GM19193 (cell line): ENCODE data around the gene OAS2.

Experiments used
- POLR2A ChIP-seq: IDR thresholded peaks from 4 replicates; pipeline ENCODE4 v1.6.1; 2011; ENCODE audit not compliant: insufficient read depth, insufficient read length; ENCODE audit errors: extremely low read depth

The OAS2 gene

DNA sequence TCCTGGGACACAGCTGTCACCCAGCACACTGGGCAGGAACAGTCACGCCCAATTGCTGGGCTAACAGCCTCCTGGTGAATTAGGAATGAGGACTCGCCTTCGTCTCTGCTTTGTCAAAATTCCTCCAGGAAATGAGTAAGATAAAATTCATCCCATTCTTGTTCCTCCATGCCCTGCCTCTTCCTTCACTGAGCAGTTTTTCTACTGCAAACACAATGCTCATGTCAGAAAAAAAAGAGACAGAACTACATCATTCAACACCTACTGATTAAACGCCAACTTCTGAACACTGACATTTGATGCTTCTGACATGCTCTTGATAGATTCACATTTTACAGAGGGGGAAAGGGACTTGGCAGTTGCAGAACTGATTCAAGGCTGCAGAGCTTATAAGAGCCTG is 40.7 kb downstream of the OAS2 start:
- TF ChIP-seq POLR2A = no peak

DNA sequence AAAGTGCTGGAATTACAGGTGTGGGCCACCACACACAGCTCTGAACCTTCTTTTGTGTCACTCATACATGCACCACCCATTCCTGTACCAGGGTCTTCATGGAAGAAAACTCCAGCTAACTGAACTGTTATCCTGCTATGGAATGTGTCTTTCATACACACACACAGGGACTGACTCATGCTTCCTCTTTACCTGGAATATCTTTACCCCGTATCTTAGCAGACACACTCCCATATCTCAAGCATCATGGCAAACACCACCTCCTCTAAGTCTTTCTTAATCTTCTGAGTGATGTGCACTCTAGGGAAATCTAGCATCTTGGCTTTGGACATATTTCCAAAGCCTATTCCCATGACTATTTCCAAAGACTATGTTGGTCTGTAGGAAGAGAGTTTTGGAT is 43.2 kb downstream of the OAS2 start:
- TF ChIP-seq POLR2A = no peak

GRCh38 chr12:113022563-113023297 is 44.4 kb downstream of the OAS2 start:
- TF ChIP-seq POLR2A = no peak

DNA sequence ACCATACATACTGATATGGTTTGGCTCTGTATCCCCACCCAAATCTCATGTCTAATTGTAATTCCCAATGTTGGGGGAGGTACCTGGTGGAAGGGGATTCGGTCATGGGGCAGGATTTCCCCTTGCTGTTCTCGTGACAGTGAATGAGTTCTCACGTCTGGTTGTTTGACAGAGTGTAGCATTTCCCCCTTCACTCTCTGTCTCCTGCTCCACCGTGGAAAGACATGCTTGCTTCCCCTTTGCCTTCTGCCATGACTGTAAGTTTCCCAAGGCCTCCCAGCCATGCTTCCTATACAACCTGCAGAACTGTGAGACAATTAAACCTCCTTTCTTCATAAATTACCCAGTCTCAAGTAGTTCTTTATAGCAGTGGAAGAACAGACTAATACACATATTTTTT is 49.4 kb downstream of the OAS2 start:
- TF ChIP-seq POLR2A = no peak

- no peak for TF ChIP-seq POLR2A
Measured at GRCh38 chr12:113030875-113031525, 52.7 kb downstream of the OAS2 start.

GRCh38 chr12:113039911-113040445 is 61.7 kb downstream of the OAS2 start:
- TF ChIP-seq POLR2A = no peak

- no peak for TF ChIP-seq POLR2A
Measured at GRCh38 chr12:113040722-113041171, 62.4 kb downstream of the OAS2 start.

- no peak for TF ChIP-seq POLR2A
Measured at GRCh38 chr12:113041560-113041959, 63.2 kb downstream of the OAS2 start.

DNA sequence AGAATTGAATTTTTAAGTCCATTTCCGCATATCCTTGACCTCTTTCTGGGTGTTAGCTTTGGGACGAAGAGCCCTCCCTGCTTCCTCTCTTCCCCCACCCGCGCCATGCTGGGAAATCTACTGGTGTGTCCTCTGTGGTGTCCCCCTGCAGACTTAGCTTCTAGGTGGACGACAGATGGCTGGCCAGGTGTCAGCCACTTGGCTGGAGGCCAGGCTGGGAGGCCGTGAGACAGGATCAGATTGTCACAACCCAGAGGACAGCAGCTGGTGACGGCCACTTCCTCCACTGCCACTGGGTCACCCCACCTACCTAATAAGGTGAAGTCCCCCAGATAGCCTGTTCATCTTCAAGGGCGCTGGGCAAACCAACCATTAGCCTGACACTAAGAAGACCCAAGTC is 64.9 kb downstream of the OAS2 start:
- TF ChIP-seq POLR2A = no peak

- TF ChIP-seq POLR2A = no peak
Measured at GRCh38 chr12:113044516-113044915, 66.2 kb downstream of the OAS2 start.

- no peak for TF ChIP-seq POLR2A
Measured at GRCh38 chr12:113048716-113049127, 70.4 kb downstream of the OAS2 start.

DNA sequence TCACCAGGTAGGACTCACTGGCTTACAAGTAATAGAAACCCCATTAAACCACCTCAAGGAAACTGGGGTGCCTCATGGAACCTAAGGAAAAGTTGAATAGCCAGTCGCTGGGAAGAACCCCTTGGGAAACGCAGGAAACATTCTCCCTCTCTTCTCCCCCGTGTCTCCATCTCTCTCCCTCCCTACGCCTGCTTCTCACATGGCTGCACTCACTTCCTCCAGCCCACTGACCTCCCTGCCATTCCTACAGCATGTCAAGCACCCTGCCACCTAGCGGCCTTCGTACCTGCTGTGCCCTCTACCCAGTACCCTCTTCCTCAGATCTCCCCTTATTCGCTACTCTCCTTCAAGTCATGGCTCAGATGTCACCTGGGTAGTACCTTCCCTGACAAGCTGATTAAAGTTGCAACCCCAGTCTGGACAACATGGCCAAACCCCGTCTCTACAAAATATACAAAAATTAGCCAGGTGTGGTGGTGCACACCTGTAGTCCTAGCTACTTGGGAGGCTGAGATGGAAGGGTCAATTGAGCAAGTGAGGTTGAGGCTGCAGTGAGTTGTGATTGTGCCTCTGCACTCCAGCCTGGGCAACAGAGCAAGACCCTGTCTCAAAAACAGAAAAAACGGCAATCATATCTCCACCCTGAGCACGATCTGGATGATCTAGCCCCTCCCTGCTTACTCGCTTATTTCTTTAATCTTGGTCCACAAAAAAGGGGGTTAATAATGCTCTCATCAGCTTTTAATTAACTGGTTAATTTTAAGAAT is 71.8 kb downstream of the OAS2 start:
- no peak for TF ChIP-seq POLR2A

- TF ChIP-seq POLR2A = no peak
Measured at GRCh38 chr12:113050795-113051194, 72.5 kb downstream of the OAS2 start.

- no peak for TF ChIP-seq POLR2A
Measured at GRCh38 chr12:113051759-113052158, 73.4 kb downstream of the OAS2 start.

DNA sequence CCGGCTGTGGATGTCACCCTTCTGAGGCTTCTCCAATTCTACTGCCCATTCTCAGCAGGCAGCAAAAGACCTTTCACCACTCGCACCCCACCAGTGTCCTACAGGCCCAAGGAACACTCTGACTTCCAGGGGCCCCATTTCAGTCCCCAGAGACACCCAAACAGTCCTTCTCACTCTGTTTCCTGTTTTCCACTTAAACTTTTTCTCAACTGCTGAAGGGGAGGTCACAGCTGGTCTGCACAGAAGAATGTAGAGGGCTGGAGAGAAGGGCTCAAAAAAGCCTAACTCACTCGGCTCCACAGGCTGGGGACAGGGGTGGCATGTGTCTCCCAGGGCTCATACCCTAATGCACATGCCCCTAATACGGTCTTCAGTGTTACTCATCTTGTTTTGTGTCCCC is 74.0 kb downstream of the OAS2 start:
- no peak for TF ChIP-seq POLR2A
